GM13977 (cell line): Measurements from ENCODE around the gene ELF4.

Experiments used
- DNase-seq: peaks from one replicate; pipeline ENCODE4 v3.0.0; 2012; ENCODE audit warnings: low spot score
- in situ Hi-C: fragments of 300-500 bp; cut with MboI; formaldehyde crosslinking; loops from one replicate; pipeline ENCODE4 v1.12.0; 2022; ENCODE audit warnings: low sequenced_read_pairs, low pct_unique_long_range_greater_than_20kb, mixed read lengths, inconsistent platforms; ENCODE audit not compliant: unreplicated experiment
- TF ChIP-seq, protein P1 (sequence below): IDR thresholded peaks from 2 replicates; pipeline ENCODE4 v1.5.1; 2012; ENCODE audit warnings: mild to moderate bottlenecking, control low read depth; ENCODE audit not compliant: insufficient read depth; ENCODE audit errors: extremely low read depth, missing control alignments

Gene ELF4

DNA sequence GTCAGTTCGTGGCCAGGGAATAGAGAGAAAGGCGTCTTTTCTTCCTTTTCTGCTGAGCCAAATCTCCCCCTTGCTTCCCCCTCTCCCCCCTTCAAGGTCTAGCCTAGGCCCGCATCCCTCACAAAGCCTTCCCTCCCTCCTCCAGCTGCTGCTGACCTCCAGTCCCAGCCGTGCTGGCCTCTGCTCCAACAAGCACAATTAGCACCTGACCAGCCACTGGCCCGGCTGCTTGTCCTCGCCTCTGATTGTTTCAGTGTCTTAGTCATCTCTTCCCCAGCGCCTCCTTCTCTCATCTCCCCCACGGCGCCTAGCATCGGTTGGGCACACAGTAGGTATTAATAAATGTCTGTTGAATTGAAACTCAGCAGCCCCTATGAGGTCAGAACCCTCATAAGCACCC lies 4.2 kb downstream of the ELF4 start:
- no peak for DNase-seq
- in situ Hi-C loops = no loop called here
- TF ChIP-seq, protein P1, sequence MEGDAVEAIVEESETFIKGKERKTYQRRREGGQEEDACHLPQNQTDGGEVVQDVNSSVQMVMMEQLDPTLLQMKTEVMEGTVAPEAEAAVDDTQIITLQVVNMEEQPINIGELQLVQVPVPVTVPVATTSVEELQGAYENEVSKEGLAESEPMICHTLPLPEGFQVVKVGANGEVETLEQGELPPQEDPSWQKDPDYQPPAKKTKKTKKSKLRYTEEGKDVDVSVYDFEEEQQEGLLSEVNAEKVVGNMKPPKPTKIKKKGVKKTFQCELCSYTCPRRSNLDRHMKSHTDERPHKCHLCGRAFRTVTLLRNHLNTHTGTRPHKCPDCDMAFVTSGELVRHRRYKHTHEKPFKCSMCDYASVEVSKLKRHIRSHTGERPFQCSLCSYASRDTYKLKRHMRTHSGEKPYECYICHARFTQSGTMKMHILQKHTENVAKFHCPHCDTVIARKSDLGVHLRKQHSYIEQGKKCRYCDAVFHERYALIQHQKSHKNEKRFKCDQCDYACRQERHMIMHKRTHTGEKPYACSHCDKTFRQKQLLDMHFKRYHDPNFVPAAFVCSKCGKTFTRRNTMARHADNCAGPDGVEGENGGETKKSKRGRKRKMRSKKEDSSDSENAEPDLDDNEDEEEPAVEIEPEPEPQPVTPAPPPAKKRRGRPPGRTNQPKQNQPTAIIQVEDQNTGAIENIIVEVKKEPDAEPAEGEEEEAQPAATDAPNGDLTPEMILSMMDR = no peak

DNA sequence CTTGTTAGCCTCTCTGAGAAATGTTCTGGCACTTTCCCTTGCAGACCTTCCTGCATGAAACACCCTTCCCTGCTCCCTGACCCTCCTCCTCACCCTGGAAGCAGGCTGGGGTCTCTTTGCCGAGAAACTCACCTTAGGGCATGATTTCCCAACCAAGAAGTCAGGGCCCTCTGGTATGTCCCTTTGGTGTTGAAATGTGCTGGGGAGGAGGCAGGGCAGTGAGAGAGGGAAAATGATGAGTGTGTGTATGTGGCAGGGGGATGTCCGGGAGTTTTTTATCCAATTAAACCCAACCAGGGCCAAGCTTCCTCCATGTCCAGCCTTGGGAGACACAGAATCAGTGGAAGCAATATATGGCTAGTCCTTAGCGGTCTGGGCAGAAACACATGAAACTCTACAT lies 5.1 kb downstream of the ELF4 start:
- DNase-seq = no peak
- in situ Hi-C loops = no loop called here
- TF ChIP-seq, protein P1 = no peak

DNA sequence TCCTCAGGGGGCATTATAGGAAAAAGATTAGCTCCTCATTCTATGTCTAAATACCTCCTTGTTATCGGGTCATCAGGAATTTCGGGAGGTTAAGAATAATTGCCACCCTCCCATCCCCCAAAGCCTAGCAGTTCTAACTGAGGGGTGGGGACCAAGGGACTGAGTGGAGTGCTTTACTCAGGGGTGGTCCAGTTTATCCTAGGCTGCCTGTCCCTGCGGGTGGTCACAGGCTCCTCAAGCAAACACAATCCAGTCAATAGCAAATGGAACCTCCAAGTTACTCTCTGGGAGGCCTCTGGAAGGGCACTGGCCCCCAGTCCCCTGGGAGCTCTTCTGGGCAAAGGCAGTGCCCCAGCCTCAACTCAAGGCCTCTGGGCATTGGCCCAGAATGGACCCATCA lies 6.7 kb downstream of the ELF4 start:
- no peak for DNase-seq
- in situ Hi-C loops = no loop called here
- TF ChIP-seq, protein P1 = no peak

DNA sequence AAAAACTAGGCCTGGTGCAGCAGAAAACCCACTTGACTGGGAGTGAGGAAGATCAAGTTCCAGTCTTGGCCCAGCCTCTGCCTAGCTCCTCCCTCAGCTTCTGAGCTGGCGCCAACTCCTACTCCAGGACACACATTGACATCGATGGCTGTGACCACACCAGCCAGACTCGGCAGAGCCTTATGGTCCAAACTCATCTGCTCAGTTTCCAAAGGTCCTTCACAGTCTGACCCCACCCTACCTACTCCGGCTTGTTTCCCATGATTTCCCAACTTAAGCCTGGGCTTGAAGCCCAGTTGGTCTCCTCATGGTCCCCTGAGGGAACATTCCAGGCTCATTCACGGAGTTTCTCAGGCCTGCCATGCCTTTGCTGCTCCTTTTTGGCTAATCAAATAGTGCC lies 10.1 kb downstream of the ELF4 start:
- TF ChIP-seq, protein P1 = no peak
- in situ Hi-C loops = no loop called here
- no peak for DNase-seq

DNA sequence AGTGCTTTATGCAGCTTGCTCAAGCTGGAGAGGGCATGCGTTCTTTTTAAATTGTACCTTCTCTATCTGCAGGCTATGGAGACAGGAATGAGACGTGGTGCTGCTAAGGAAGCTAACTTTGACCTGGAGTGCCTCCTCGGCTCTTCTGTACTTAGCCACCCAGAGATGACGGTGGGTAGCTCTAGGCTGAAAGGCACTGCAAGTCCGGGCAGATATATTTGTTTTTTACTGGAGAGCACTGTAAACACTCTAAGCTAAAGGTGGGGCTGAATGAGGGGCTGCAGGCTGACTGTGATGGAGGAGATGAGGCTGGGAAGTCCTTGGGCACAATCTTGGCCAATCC lies 12.1 kb downstream of the ELF4 start:
- in situ Hi-C loops = no loop called here
- DNase-seq = no peak

DNA sequence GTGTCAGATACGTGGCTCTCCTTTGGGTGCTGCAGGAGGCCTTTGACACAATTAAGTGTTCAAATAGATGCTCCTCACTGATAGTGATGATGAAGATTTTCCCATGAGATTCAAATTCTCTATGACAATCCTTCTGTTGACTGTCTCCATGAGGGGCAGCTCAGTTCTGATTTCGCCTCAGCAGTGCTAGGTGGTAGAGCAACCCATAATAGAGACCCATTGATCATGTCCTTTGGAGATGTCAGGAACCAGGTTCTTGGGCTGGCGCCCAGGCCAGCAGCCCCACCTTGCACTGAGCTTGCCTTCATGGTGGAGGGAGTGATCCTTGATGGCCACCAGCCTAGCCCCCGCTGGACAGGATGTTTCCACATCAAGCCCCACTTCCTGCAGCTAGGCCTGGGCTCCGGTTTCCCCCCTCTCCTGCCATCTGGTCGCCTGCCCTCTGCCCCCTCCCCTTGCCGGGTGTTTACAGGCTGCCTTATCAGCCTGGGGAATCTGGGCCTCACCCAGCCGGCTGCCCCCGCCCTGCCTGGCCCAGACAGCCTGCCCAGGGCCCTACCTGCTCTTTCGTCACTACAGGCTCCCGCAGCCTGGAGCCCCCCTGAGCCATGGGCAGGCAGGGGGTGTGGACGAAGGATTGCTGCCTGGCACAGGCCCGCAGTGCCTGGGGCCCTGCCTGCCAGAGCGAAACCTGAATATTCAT lies 12.6 kb downstream of the ELF4 start:
- in situ Hi-C loops = no loop called here
- DNase-seq = no peak
- TF ChIP-seq, protein P1 = no peak

More for the DNA sequence above, 12.1 kb downstream of the ELF4 start:
- TF ChIP-seq, protein P1 = no peak
